ENCODE data around the gene RAMACL.
A peak's percentile ranks its signal among the peaks of the same experiment; 100 is the strongest.

Gene RAMACL

GRCh38 chr6:166627875-166628801, 41.7 kb upstream of the RAMACL start:
- TF ChIP-seq MAX (IDR thresholded peaks at IDR 0.05) (peak; percentile 60), YY1 (IDR thresholded peaks at IDR 0.05; ENCODE audit: low read depth) (no peak), TCF12 (IDR thresholded peaks at IDR 0.05; ENCODE audit: low read depth) (0 out of 2 replicates have a peak, but pooled peaks have one; percentile 39), REST (IDR thresholded peaks at IDR 0.05; ENCODE audit: low read depth) (0 out of 2 replicates have a peak, but pooled peaks have one; percentile 1)

- no peak for TF ChIP-seq CREB1 (IDR thresholded peaks at IDR 0.05; ENCODE audit: low read depth)
- TF ChIP-seq TAF1 (IDR thresholded peaks at IDR 0.05; ENCODE audit: low read depth): peak; percentile 82
- 0 out of 2 replicates have a peak, but pooled peaks have one; percentile 34 for TF ChIP-seq EGR1 (IDR thresholded peaks at IDR 0.05)
- peak; percentile 34; the same call in 1 of the 2 replicates for TF ChIP-seq REST (IDR thresholded peaks at IDR 0.05; ENCODE audit: low read depth)
- TF ChIP-seq USF1 (IDR thresholded peaks at IDR 0.05): peak; percentile 42; the same call in 1 of the 2 replicates
- TF ChIP-seq FOXM1 (IDR thresholded peaks at IDR 0.05; ENCODE audit: borderline replicate concordance, low read depth): no peak
- TF ChIP-seq ZBTB7A (IDR thresholded peaks at IDR 0.05; ENCODE audit: low read depth): no peak
- no peak for TF ChIP-seq RAD21 (IDR thresholded peaks at IDR 0.05; ENCODE audit: low read depth)
- TF ChIP-seq YY1 (IDR thresholded peaks at IDR 0.05; ENCODE audit: low read depth): peak; percentile 70; the same call in 1 of the 2 replicates
- TF ChIP-seq TCF12 (IDR thresholded peaks at IDR 0.05; ENCODE audit: low read depth): no peak; the same call in 1 of the 2 replicates
- no peak; the same call in 1 of the 2 replicates for TF ChIP-seq MAX (IDR thresholded peaks at IDR 0.05)
- no peak for TF ChIP-seq EP300 (IDR thresholded peaks at IDR 0.05; ENCODE audit: borderline replicate concordance)
- TF ChIP-seq TEAD4 (IDR thresholded peaks at IDR 0.05): no peak
- no peak for TF ChIP-seq NFIC (IDR thresholded peaks at IDR 0.05)
Measured at GRCh38 chr6:166627033-166627874, 40.8 kb upstream of the RAMACL start, which contains the start of gene RPS6KA2. Gene RPS6KA2, minus strand, starts transcription at chr6:166627251. Its CDS starts 232 bp downstream, at chr6:166627019.

- peak; percentile 47; the same call in 1 of the 2 replicates for TF ChIP-seq TAF1 (IDR thresholded peaks at IDR 0.05; ENCODE audit: low read depth)
- TF ChIP-seq TCF12 (IDR thresholded peaks at IDR 0.05; ENCODE audit: low read depth): 0 out of 2 replicates have a peak, but pooled peaks have one; percentile 24
- TF ChIP-seq REST (IDR thresholded peaks at IDR 0.05; ENCODE audit: low read depth): no peak
- no peak for TF ChIP-seq RAD21 (IDR thresholded peaks at IDR 0.05; ENCODE audit: low read depth)
- TF ChIP-seq CREB1 (IDR thresholded peaks at IDR 0.05; ENCODE audit: low read depth): no peak
- TF ChIP-seq EGR1 (IDR thresholded peaks at IDR 0.05): no peak
- TF ChIP-seq MAX (IDR thresholded peaks at IDR 0.05): peak; percentile 7; the same call in 1 of the 2 replicates
- 0 out of 2 replicates have a peak, but pooled peaks have one; percentile 34 for TF ChIP-seq CEBPB (IDR thresholded peaks at IDR 0.05)
- no peak for TF ChIP-seq NFIC (IDR thresholded peaks at IDR 0.05)
- no peak for TF ChIP-seq USF1 (IDR thresholded peaks at IDR 0.05)
- TF ChIP-seq ZBTB7A (IDR thresholded peaks at IDR 0.05; ENCODE audit: low read depth): peak; percentile 88
- no peak; the same call in 1 of the 2 replicates for TF ChIP-seq YY1 (IDR thresholded peaks at IDR 0.05; ENCODE audit: low read depth)
- no peak for TF ChIP-seq FOXM1 (IDR thresholded peaks at IDR 0.05; ENCODE audit: borderline replicate concordance, low read depth)
- no peak for TF ChIP-seq EP300 (IDR thresholded peaks at IDR 0.05; ENCODE audit: borderline replicate concordance)
- TF ChIP-seq TEAD4 (IDR thresholded peaks at IDR 0.05): no peak
Measured at GRCh38 chr6:166626177-166627032, 39.9 kb upstream of the RAMACL start.
